ENCODE results near the gene PHACTR1.
"Not testable (repeated sequence)": the region's sequence is repeated elsewhere in the genome, so short reads cannot be mapped to it uniquely, and the experiment has no call there.

PHACTR1 gene

GRCh38 chr6:12937971-12938370, 221.4 kb downstream of the PHACTR1 start:
- no peak for DNase-seq (ENCODE audit: low read depth)
- no peak overlapping the region for H3K4me3 ChIP-seq (ENCODE audit: low read length)
- no peaks in the 10 kb centered on the region for H3K27me3 ChIP-seq (replicated peaks; ENCODE audit: control insufficient read depth, insufficient read depth, low read length)
- no peaks in the 10 kb centered on the region for H3K36me3 ChIP-seq (ENCODE audit: control insufficient read depth, insufficient read depth, low read length, severe bottlenecking)
- H3K9ac ChIP-seq (ENCODE audit: low read length), result no peak overlapping the region
- no peaks in the 10 kb centered on the region for H3K9me3 ChIP-seq (ENCODE audit: control insufficient read depth, low read length)
- no peaks in the 10 kb centered on the region for H3K4me1 ChIP-seq (ENCODE audit: control insufficient read depth, insufficient read depth, low read length)

- no peak for DNase-seq (ENCODE audit: low read depth)
- H3K9me3 ChIP-seq (ENCODE audit: control insufficient read depth, low read length), result no peaks in the 10 kb centered on the region
- H3K36me3 ChIP-seq (ENCODE audit: control insufficient read depth, insufficient read depth, low read length, severe bottlenecking), result no peaks in the 10 kb centered on the region
- H3K4me1 ChIP-seq (ENCODE audit: control insufficient read depth, insufficient read depth, low read length), result peaks cover 3% of the 10 kb centered on the region
- H3K4me3 ChIP-seq (ENCODE audit: low read length), result no peak overlapping the region
- H3K9ac ChIP-seq (ENCODE audit: low read length), result no peak overlapping the region
- H3K27me3 ChIP-seq (replicated peaks; ENCODE audit: control insufficient read depth, insufficient read depth, low read length), result no peaks in the 10 kb centered on the region
Measured at GRCh38 chr6:12939314-12939713, 222.7 kb downstream of the PHACTR1 start.

- H3K4me3 ChIP-seq (ENCODE audit: low read length), result no peak overlapping the region
Measured at GRCh38 chr6:12941422-12941821, 224.9 kb downstream of the PHACTR1 start.

GRCh38 chr6:12943549-12943948, 227.0 kb downstream of the PHACTR1 start:
- Histone ChIP-seq H3K9me3 (ENCODE audit: control insufficient read depth, low read length) (no peaks in the 10 kb centered on the region), H3K4me3 (ENCODE audit: low read length) (no peak overlapping the region), H3K36me3 (ENCODE audit: control insufficient read depth, insufficient read depth, low read length, severe bottlenecking) (no peaks in the 10 kb centered on the region), H3K4me1 (ENCODE audit: control insufficient read depth, insufficient read depth, low read length) (peaks cover 3% of the 10 kb centered on the region), H3K9ac (ENCODE audit: low read length) (no peak overlapping the region), H3K27me3 (replicated peaks; ENCODE audit: control insufficient read depth, insufficient read depth, low read length) (no peaks in the 10 kb centered on the region)
- no peak for DNase-seq (ENCODE audit: low read depth)

More at GRCh38 chr6:12941422-12941821, 224.9 kb downstream of the PHACTR1 start:
- no peak for DNase-seq (ENCODE audit: low read depth)
- Histone ChIP-seq H3K27me3 (replicated peaks; ENCODE audit: control insufficient read depth, insufficient read depth, low read length) (no peaks in the 10 kb centered on the region), H3K9me3 (ENCODE audit: control insufficient read depth, low read length) (no peaks in the 10 kb centered on the region), H3K4me1 (ENCODE audit: control insufficient read depth, insufficient read depth, low read length) (peaks cover 3% of the 10 kb centered on the region), H3K9ac (ENCODE audit: low read length) (no peak overlapping the region), H3K36me3 (ENCODE audit: control insufficient read depth, insufficient read depth, low read length, severe bottlenecking) (no peaks in the 10 kb centered on the region)

- Histone ChIP-seq H3K27me3 (replicated peaks; ENCODE audit: control insufficient read depth, insufficient read depth, low read length) (no peaks in the 10 kb centered on the region), H3K9me3 (ENCODE audit: control insufficient read depth, low read length) (no peaks in the 10 kb centered on the region), H3K9ac (ENCODE audit: low read length) (no peak overlapping the region), H3K4me3 (ENCODE audit: low read length) (no peak overlapping the region), H3K4me1 (ENCODE audit: control insufficient read depth, insufficient read depth, low read length) (peaks cover 3% of the 10 kb centered on the region), H3K36me3 (ENCODE audit: control insufficient read depth, insufficient read depth, low read length, severe bottlenecking) (no peaks in the 10 kb centered on the region)
- DNase-seq (ENCODE audit: low read depth), result no peak
Measured at GRCh38 chr6:12944001-12944400, 227.4 kb downstream of the PHACTR1 start.

GRCh38 chr6:12944528-12944927, 228.0 kb downstream of the PHACTR1 start:
- not testable (repeated sequence) for H3K4me3 ChIP-seq (ENCODE audit: low read length); H3K4me1 ChIP-seq (ENCODE audit: control insufficient read depth, insufficient read depth, low read length); H3K36me3 ChIP-seq (ENCODE audit: control insufficient read depth, insufficient read depth, low read length, severe bottlenecking); H3K9me3 ChIP-seq (ENCODE audit: control insufficient read depth, low read length); H3K27me3 ChIP-seq (replicated peaks; ENCODE audit: control insufficient read depth, insufficient read depth, low read length); DNase-seq (ENCODE audit: low read depth); H3K9ac ChIP-seq (ENCODE audit: low read length)

GRCh38 chr6:12947151-12947871, 230.7 kb downstream of the PHACTR1 start:
- no peak overlapping the region for H3K9ac ChIP-seq (ENCODE audit: low read length)
- peaks cover 3% of the 10 kb centered on the region for H3K4me1 ChIP-seq (ENCODE audit: control insufficient read depth, insufficient read depth, low read length)
- no peak overlapping the region for H3K4me3 ChIP-seq (ENCODE audit: low read length)
- DNase-seq (ENCODE audit: low read depth), result no peak
- H3K9me3 ChIP-seq (ENCODE audit: control insufficient read depth, low read length), result peaks cover 6% of the 10 kb centered on the region
- H3K36me3 ChIP-seq (ENCODE audit: control insufficient read depth, insufficient read depth, low read length, severe bottlenecking), result no peaks in the 10 kb centered on the region
- peaks cover 4% of the 10 kb centered on the region for H3K27me3 ChIP-seq (replicated peaks; ENCODE audit: control insufficient read depth, insufficient read depth, low read length)

GRCh38 chr6:12947967-12948366, 231.4 kb downstream of the PHACTR1 start:
- peaks cover 6% of the 10 kb centered on the region for H3K9me3 ChIP-seq (ENCODE audit: control insufficient read depth, low read length)
- H3K9ac ChIP-seq (ENCODE audit: low read length), result no peak overlapping the region
- peaks cover 4% of the 10 kb centered on the region for H3K27me3 ChIP-seq (replicated peaks; ENCODE audit: control insufficient read depth, insufficient read depth, low read length)
- H3K4me1 ChIP-seq (ENCODE audit: control insufficient read depth, insufficient read depth, low read length), result peaks cover 3% of the 10 kb centered on the region
- no peak for DNase-seq (ENCODE audit: low read depth)
- H3K36me3 ChIP-seq (ENCODE audit: control insufficient read depth, insufficient read depth, low read length, severe bottlenecking), result no peaks in the 10 kb centered on the region
- H3K4me3 ChIP-seq (ENCODE audit: low read length), result no peak overlapping the region

- Histone ChIP-seq H3K9ac (ENCODE audit: low read length) (no peak overlapping the region), H3K4me3 (ENCODE audit: low read length) (no peak overlapping the region), H3K9me3 (ENCODE audit: control insufficient read depth, low read length) (peaks cover 6% of the 10 kb centered on the region), H3K36me3 (ENCODE audit: control insufficient read depth, insufficient read depth, low read length, severe bottlenecking) (no peaks in the 10 kb centered on the region), H3K27me3 (replicated peaks; ENCODE audit: control insufficient read depth, insufficient read depth, low read length) (peaks cover 4% of the 10 kb centered on the region), H3K4me1 (ENCODE audit: control insufficient read depth, insufficient read depth, low read length) (no peaks in the 10 kb centered on the region)
- no peak for DNase-seq (ENCODE audit: low read depth)
Measured at GRCh38 chr6:12950976-12951375, 234.4 kb downstream of the PHACTR1 start.

- Histone ChIP-seq H3K4me1 (ENCODE audit: control insufficient read depth, insufficient read depth, low read length) (no peaks in the 10 kb centered on the region), H3K9ac (ENCODE audit: low read length) (no peak overlapping the region), H3K36me3 (ENCODE audit: control insufficient read depth, insufficient read depth, low read length, severe bottlenecking) (no peaks in the 10 kb centered on the region), H3K4me3 (ENCODE audit: low read length) (no peak overlapping the region), H3K9me3 (ENCODE audit: control insufficient read depth, low read length) (peaks cover 6% of the 10 kb centered on the region), H3K27me3 (replicated peaks; ENCODE audit: control insufficient read depth, insufficient read depth, low read length) (peaks cover 4% of the 10 kb centered on the region)
- no peak for DNase-seq (ENCODE audit: low read depth)
Measured at GRCh38 chr6:12951415-12951814, 234.8 kb downstream of the PHACTR1 start.

- no peak for DNase-seq (ENCODE audit: low read depth)
- Histone ChIP-seq H3K4me3 (ENCODE audit: low read length) (no peak overlapping the region), H3K27me3 (replicated peaks; ENCODE audit: control insufficient read depth, insufficient read depth, low read length) (peaks cover 4% of the 10 kb centered on the region)
Measured at GRCh38 chr6:12952318-12952717, 235.8 kb downstream of the PHACTR1 start.

GRCh38 chr6:12955956-12956355, 239.4 kb downstream of the PHACTR1 start:
- no peak for DNase-seq (ENCODE audit: low read depth)
- Histone ChIP-seq H3K4me3 (ENCODE audit: low read length) (no peak overlapping the region), H3K27me3 (replicated peaks; ENCODE audit: control insufficient read depth, insufficient read depth, low read length) (peaks cover 4% of the 10 kb centered on the region), H3K4me1 (ENCODE audit: control insufficient read depth, insufficient read depth, low read length) (no peaks in the 10 kb centered on the region), H3K9ac (ENCODE audit: low read length) (no peak overlapping the region), H3K9me3 (ENCODE audit: control insufficient read depth, low read length) (no peaks in the 10 kb centered on the region), H3K36me3 (ENCODE audit: control insufficient read depth, insufficient read depth, low read length, severe bottlenecking) (no peaks in the 10 kb centered on the region)

More at GRCh38 chr6:12952318-12952717, 235.8 kb downstream of the PHACTR1 start:
- Histone ChIP-seq H3K4me1 (ENCODE audit: control insufficient read depth, insufficient read depth, low read length) (no peaks in the 10 kb centered on the region), H3K36me3 (ENCODE audit: control insufficient read depth, insufficient read depth, low read length, severe bottlenecking) (no peaks in the 10 kb centered on the region), H3K9ac (ENCODE audit: low read length) (no peak overlapping the region), H3K9me3 (ENCODE audit: control insufficient read depth, low read length) (peaks cover 6% of the 10 kb centered on the region)
